VCaP (cell line): ENCODE data around the gene APOO.
A peak's percentile ranks its signal among the peaks of the same experiment; 100 is the strongest.

Experiments used
- H3K27ac ChIP-seq: fragments of 450-650 bp; 2 replicates; pipeline ENCODE4 v1.5.1; 2017
- TF ChIP-seq, protein P1 (sequence below): fragments of 450-650 bp; conservative IDR thresholded peaks from 2 replicates; pipeline ENCODE4 v1.5.1; 2017; ENCODE audit warnings: mild to moderate bottlenecking, moderate library complexity

The APOO gene

DNA sequence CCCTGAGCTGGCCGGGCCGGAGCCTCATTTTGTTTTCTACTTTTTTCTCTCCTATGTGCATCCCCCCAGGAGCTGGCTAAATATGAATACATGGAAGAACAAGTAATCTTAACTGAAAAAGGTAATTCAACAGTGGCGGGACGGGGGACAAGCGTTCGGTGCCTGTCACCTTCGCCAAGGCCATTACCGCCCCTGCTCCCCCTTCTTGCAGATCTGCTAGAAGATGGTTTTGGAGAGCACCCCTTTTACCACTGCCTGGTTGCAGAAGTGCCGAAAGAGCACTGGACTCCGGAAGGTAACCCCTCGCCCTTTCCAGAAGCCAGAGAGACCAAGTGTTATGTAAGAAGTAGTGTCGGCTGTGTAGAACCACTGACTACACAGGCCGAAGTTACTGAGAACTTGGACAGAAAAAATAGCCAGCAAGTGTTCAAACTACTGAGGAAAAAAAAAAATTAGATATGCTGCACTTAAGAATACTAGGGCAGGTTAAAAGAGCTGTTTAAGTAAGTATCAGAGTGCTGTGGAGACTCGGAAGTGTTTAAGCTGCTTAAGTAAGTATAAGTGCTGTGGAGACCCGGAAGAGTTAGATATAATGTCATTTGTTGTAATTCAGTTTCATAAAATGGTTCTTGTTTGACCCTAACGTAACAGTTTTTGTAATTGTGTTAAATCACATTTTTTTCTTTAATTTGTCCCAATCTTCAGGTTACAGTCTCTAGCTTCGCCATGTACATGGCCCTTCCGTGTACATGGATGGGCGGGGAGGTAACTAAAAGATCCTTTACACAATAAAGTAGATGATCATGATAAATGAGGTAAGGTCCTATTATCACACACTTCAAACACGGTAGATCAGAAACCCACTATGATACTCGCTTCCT lies 123.9 kb downstream of the APOO start:
- H3K27ac ChIP-seq: peak overlapping the region; percentile 77
- TF ChIP-seq, protein P1, sequence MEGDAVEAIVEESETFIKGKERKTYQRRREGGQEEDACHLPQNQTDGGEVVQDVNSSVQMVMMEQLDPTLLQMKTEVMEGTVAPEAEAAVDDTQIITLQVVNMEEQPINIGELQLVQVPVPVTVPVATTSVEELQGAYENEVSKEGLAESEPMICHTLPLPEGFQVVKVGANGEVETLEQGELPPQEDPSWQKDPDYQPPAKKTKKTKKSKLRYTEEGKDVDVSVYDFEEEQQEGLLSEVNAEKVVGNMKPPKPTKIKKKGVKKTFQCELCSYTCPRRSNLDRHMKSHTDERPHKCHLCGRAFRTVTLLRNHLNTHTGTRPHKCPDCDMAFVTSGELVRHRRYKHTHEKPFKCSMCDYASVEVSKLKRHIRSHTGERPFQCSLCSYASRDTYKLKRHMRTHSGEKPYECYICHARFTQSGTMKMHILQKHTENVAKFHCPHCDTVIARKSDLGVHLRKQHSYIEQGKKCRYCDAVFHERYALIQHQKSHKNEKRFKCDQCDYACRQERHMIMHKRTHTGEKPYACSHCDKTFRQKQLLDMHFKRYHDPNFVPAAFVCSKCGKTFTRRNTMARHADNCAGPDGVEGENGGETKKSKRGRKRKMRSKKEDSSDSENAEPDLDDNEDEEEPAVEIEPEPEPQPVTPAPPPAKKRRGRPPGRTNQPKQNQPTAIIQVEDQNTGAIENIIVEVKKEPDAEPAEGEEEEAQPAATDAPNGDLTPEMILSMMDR: no peak
